Glutamatergic neuron (in vitro differentiated cells): Measurements from ENCODE around the gene TPSD1. TPM values are rescaled to one million over a fixed set of nuclear protein-coding genes. Genes with fewer than 3 reads are reported as not detected.

ENCODE experiments used
- DNase-seq: peaks from one replicate; pipeline ENCODE4 v3.0.0; 2022
- H3K27ac Mint-ChIP-seq: one replicate; pipeline ENCODE4 v1.8.0; 2020; ENCODE audit warnings: mild to moderate bottlenecking, mixed read lengths, inconsistent platforms; ENCODE audit not compliant: unreplicated experiment
- H3K27me3 Mint-ChIP-seq: one replicate; pipeline ENCODE4 v1.8.0; 2020; ENCODE audit warnings: mild to moderate bottlenecking, moderate library complexity, mixed read lengths, inconsistent platforms; ENCODE audit not compliant: unreplicated experiment
- H3K36me3 Mint-ChIP-seq: one replicate; pipeline ENCODE4 v1.8.0; 2020; ENCODE audit warnings: mild to moderate bottlenecking, mixed read lengths, inconsistent platforms; ENCODE audit not compliant: unreplicated experiment
- H3K4me1 Mint-ChIP-seq: one replicate; pipeline ENCODE4 v1.8.0; 2020; ENCODE audit warnings: mild to moderate bottlenecking, low read depth, mixed read lengths, inconsistent platforms; ENCODE audit not compliant: unreplicated experiment
- H3K4me3 Mint-ChIP-seq: one replicate; pipeline ENCODE4 v1.8.0; 2020; ENCODE audit warnings: mild to moderate bottlenecking, mixed read lengths, inconsistent platforms; ENCODE audit not compliant: unreplicated experiment
- H3K9me3 Mint-ChIP-seq: one replicate; pipeline ENCODE4 v1.8.0; 2020; ENCODE audit warnings: mild to moderate bottlenecking, moderate library complexity, mixed read lengths, inconsistent platforms; ENCODE audit not compliant: unreplicated experiment
- CTCF ChIP-seq: fragments of 200-600 bp; sonication (generic); IDR thresholded peaks from one replicate; pipeline ENCODE4 v1.5.0; 2021; ENCODE audit not compliant: partially characterized antibody, unreplicated experiment
- total RNA-seq: library from RNA; stranded (reverse); fragmentation: NEBNext Ultra II Directional; extraction: Animal tissue kit (Norgen Biotek cat#: 25700); gene quantifications from one replicate; pipeline ENCODE4 v1.2.1, GENCODE V29; 2021; ENCODE audit not compliant: unreplicated experiment

TPSD1 gene
- total RNA-seq, 1 donor from 2014 or later = not detected

DNA sequence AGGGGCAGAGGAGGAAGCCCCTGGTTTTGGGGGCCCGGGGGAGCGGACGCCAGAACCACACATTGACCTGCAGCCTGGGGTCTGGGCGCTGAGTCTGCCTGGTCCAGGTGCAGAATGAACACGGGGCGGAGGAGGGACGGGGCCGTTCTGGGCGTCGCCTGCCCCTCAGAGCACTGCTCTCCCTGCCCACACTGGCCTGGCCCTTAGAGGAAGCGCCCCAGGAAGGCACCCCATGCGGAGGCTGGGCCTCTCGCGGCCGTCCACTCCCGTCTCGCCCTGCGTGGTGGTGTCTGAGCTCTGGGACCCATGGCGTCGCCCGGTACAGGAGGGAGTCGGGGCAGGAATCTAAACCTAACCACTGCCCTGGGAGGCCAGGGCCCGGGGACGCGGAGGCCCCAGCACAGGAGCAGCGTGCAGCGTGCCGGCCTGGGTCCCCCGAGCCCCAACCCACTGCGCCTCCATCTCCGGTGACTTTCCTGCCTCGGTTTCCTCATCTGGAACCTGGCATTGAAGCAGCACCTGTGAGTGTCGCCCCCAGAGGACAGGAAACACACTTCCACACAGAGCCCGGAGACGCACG lies 4.3 kb downstream of the TPSD1 start:
- Mint-ChIP-seq H3K27ac (no peak overlapping the region), H3K36me3 (no peaks in the 10 kb centered on the region), H3K4me1 (peaks cover 6% of the 10 kb centered on the region), H3K4me3 (peak overlapping the region; percentile 63), H3K27me3 (peaks cover 17% of the 10 kb centered on the region), H3K9me3 (peaks cover 4% of the 10 kb centered on the region)
- no peak for DNase-seq
- TF ChIP-seq CTCF = no peak

- peaks cover 4% of the 10 kb centered on the region for H3K9me3 Mint-ChIP-seq
- no peak overlapping the region for H3K27ac Mint-ChIP-seq
- H3K4me3 Mint-ChIP-seq = no peak overlapping the region
- no peak for TF ChIP-seq CTCF
- no peak for DNase-seq
- peaks cover 17% of the 10 kb centered on the region for H3K27me3 Mint-ChIP-seq
- peaks cover 6% of the 10 kb centered on the region for H3K4me1 Mint-ChIP-seq
- no peaks in the 10 kb centered on the region for H3K36me3 Mint-ChIP-seq
These were observed 5.4 kb downstream of the TPSD1 start for GRCh38 chr16:1261131-1261892.

GRCh38 chr16:1262210-1262845 lies 6.5 kb downstream of the TPSD1 start:
- Mint-ChIP-seq H3K4me3 (no peak overlapping the region), H3K9me3 (peaks cover 4% of the 10 kb centered on the region), H3K4me1 (peaks cover 6% of the 10 kb centered on the region), H3K36me3 (no peaks in the 10 kb centered on the region), H3K27ac (no peak overlapping the region), H3K27me3 (peaks cover 14% of the 10 kb centered on the region)
- DNase-seq = no peak
- no peak for TF ChIP-seq CTCF

DNA sequence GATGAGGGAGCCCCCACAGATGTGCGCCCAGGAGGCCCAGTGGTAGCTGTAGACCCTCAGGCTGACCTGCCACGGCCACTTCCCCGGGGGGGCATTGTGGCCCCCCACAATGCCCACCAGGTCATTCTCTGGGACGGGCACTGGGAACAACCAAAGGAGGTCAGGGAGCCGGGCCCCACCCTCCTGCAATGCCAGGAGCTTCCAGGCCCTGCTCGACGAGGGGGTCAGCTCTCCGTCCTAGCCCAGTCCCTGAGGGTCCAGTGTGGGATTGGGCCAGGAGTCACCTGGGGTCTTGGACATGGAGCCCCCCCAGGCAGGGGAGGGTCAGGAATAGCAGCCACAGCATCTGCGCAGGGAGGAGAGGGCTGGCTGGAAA lies 7.0 kb downstream of the TPSD1 start:
- peaks cover 6% of the 10 kb centered on the region for H3K4me1 Mint-ChIP-seq
- DNase-seq = no peak
- no peaks in the 10 kb centered on the region for H3K36me3 Mint-ChIP-seq
- H3K27ac Mint-ChIP-seq = no peak overlapping the region
- TF ChIP-seq CTCF = no peak
- peaks cover 14% of the 10 kb centered on the region for H3K27me3 Mint-ChIP-seq
- peaks cover 4% of the 10 kb centered on the region for H3K9me3 Mint-ChIP-seq
- H3K4me3 Mint-ChIP-seq = no peak overlapping the region
